NB4 (cell line): ENCODE results near the gene RHOV.

Source experiments
- CTCF ChIP-seq: IDR thresholded peaks from one replicate; pipeline ENCODE4 v1.5.1; 2012; ENCODE audit warnings: low read depth, low read length
- MAX ChIP-seq: IDR thresholded peaks from 2 replicates; pipeline ENCODE4 v1.6.1; 2011; ENCODE audit warnings: low read depth, low read length

DNA sequence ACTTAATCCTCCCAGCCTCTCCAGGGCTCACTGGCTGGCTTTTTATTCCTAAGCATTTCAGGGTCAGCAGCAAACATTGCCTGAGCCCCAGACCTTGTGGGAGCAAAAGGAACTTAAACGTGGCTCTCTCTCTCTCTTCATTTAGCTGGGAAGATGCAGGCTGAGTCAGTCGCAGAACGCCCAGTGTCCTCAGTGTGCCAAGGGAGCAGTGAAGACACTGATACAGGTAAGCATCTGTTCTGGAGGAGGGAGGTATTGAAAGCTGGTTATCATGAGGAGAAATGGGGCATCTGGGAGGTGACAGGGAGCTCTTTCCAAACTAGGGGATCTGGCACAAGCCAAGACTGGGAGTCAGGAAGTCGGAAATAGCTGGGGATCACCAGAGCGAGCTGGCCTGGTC is 4.3 kb downstream of the RHOV start:
- TF ChIP-seq CTCF, result no peak
- no peak for TF ChIP-seq MAX
